Measurements from ENCODE around the gene NOC3L.
"Not testable (repeated sequence)": the region's sequence is repeated elsewhere in the genome, so short reads cannot be mapped to it uniquely, and the experiment has no call there.

The NOC3L gene

DNA sequence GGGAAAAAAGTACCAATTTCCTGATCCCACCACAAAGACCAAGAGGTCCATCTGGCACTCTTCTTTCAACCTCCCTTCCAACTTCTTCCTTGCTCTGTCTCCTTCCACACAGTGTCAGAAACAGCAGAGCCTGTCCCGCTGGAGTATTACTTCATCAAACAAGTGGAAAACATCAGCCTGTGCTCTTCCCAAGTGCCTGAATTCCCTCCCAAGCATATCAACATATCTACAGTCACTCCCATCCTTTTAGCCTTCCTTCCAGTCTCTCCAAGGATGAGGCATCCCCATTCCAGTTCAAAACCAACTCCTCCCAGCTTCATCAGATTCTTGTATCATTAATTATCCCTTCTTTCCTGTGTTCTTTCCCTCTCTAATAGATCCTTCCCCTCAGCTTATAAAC, 1.7 kb upstream of the NOC3L start:
- no peak for DNase-seq (ENCODE audit: low read depth in 1 of 2, low spot score in 1 of 2)

DNA sequence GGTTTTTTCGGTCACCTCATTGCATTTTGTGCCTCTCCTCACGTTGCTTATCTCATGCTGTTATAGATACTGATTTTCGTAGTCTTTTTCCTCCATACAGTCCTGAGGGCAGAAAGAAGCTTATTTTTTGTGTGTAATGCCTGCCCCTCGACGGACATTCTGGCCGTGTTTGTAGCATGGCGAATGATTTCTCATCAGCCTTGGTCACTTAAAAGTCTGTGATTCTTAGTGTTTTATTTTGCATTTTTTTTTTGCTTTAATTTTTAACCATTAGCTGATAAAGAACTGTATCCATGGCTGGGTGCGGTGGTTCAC, 469 bp upstream of the NOC3L start:
- no peak for DNase-seq (ENCODE audit: low read depth in 1 of 2, low spot score in 1 of 2)

DNA sequence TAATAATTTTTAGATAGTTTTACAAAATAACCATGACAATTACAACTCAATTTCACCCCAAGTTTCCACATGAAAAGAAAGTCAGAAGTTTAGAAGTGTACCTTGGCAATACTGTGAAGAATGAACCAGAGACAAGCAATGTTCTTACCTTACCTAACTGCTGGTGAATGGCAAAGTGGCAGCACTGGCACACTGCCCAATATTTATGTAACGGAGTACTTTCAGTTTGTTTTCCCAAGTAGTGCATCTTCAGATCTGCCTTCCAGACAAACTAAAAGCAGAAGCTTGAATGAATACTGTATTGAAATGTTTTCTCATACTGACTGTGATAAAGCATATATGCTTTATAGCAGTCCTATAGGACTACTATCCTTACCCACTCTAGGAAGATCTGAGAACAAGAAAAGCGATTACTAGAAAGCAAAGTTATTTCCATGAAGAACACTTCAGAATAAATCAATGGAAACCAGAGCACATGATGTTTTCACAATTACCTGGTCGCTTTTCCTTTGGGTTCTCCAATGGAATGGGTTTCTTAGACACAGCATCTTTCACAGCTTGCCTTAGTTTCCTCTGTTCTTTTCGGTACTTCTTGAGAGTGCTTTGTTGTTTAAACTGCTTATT, 1.5 kb downstream of the NOC3L start:
- no peak for DNase-seq (ENCODE audit: low read depth in 1 of 2, low spot score in 1 of 2)

DNA sequence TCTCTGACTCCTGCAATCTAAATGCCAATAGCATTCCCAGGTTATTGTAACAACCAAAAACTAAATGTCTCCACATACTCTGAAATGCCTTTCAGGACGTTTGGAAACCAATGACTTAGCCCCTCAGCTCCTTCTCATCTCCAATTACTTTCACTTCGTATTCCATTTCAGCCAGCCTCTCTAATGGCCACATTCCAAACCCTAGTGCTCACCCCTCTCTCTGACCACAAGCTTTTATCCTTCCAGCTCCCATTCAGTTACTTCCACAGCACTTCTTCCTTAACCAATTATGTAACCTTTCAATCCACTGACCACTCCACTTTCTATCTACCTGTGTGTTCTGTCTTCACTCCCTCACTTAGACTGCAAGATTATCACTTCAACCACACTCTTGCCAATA, 4.3 kb downstream of the NOC3L start:
- no peak for DNase-seq (ENCODE audit: low read depth in 1 of 2, low spot score in 1 of 2)

DNA sequence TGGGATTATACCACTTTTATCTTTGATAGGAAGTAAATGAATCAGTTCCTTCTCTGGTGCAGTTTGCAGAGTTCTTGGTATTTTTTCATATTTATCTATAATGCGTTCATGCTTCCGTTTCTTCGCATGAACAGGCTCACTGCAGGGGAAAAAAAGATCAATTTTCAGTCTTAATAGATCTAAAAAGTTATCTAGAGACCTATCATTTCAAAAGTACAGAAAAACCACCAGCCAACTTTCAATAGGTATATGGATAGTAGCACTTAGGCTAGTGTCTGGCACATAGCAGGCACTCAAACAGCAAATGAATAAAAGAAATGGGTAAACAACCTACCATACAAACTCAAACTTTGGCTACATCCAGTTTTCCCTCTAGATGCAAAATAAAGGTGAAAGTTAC, 5.5 kb downstream of the NOC3L start:
- DNase-seq (ENCODE audit: low read depth in 1 of 2, low spot score in 1 of 2) = no peak

DNA sequence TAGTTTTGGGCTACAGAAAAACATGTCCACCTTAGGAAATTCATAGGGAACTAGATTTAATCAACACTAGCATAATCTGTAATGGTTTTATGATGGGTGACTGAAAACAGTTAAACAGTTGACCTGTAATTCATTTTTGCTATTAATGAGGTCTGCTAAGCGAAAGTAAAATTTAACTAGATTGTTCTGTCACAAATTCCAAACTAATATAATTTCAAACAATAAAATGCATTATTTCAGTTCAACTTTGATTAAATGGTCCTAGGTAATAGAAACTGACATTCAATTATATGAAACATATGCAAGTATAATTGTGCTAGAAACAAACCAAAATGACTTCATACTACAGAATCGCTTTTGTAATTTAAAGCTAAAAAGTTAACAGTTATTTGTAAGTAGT, 6.9 kb downstream of the NOC3L start:
- DNase-seq (ENCODE audit: low read depth in 1 of 2, low spot score in 1 of 2) = no peak

DNA sequence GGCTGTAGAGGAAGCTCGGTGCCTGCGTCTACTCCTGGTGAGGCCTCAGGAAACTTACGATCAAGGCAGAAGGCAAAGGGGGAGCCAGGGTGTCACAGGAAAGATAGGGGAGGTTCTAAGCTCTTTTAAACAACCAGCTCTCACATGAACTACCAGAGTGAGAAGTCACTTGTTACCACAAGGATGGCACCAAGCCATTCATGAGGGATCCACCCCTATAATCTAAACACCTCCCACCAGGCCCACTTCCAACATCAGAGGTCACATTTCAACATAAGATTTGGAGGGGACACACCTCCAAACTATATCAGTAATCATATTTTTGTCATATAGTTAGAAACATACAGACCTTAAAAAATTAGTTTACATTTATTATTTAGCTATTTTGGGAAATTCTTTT, 9.4 kb downstream of the NOC3L start:
- no peak for DNase-seq (ENCODE audit: low read depth in 1 of 2, low spot score in 1 of 2)

DNA sequence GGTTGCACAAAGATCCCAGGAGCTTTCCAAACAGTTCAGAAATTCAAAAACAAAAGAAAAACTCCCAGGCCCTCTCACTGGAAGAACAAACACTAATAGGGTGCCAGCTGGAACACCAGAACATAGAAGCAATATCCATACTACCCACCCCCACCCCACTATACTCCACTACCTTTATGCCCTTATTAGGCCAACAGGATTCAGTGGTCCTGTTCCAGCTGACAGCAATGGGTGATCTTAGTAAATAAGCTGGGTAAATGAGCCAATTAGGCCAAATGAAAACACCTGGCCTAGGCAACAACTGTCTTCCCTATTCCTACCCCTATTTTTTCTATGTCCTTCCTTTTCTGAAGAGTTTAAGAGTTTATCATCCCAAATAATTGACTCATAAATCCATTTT, 11.7 kb downstream of the NOC3L start:
- DNase-seq (ENCODE audit: low read depth in 1 of 2, low spot score in 1 of 2) = no peak

DNA sequence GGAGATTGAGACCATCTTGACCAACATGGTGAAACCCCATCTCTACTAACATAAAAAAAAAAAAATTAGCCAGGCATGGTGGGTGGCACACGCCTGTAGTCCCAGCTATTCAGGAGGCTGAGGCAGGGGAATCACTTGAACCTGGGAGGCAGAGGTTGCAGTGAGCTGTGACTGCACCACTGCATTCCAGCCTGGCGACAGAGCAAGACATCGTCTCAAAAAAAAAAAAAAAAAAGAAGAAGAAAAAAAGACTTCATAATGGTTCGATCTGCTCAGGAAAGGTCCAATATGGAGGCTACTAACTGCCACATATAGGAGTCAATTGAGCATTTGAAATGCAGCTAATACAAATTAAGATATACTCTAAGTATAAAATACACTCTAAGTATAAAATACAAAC, 12.2 kb downstream of the NOC3L start:
- not testable (repeated sequence) for DNase-seq (ENCODE audit: low read depth in 1 of 2, low spot score in 1 of 2)

DNA sequence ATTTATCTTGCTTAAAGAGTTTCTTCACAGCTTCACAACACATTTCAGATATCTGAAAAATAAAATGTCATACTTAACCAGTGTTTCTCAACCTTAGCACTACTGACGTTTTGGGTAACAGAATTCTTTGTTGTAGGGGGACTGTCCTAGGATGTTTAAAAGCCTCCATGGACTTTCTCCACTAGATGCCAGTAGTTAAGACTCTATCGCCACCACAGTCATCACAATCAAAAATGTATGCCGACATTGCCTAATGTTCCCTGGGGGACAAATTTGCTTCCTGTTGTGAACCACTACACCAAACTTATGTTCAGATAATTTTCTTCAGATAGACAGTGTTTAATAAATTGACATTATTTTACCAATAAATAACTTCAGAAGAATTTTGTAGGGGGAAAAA, 13.4 kb downstream of the NOC3L start:
- DNase-seq (ENCODE audit: low read depth in 1 of 2, low spot score in 1 of 2) = no peak

DNA sequence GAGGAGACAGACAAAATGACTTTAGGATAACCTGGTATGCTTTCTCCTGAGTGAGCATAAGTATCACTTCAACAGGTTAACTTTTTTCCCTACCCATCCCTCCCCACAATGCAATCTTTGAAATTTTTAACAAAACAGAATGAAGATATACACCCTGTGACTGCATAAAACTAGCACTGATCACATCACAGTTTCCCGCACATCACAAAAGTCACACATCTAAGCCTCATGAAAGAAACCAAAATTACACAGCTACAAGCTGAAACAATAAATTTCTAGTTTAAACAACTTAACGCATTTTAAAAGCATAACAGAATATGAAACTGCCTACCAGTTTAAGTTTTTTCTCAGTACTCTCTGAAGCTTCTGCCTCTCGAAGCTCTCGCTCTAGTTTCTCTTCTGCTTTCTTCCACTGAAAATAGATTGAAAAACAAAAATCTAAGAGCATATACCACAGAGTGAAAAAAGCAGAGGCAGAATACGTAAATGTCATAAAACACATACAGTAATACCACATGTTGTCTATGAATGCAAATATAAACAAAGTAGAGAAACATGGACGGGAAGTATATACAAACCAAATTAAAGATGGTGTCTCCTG, 18.1 kb downstream of the NOC3L start:
- no peak for DNase-seq (ENCODE audit: low read depth in 1 of 2, low spot score in 1 of 2)

DNA sequence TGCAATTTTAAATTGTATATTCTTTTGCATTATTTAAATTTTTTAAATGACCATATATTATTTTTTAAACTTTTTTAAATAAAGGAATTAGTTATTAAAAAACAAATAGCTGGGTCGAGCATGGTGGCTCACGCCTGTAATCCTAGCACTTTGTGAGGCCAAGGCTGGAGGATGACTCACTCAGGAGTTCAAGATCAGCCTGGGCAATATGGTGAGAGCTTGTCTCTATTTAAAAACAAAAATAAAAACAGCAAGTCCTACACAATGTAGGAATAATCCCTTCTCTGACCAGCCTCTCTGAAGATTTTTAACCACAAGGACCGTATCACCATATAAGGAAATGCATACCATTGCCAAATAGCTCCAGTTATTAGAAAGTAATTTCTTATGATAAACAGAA, 19.6 kb downstream of the NOC3L start:
- DNase-seq (ENCODE audit: low read depth in 1 of 2, low spot score in 1 of 2) = no peak

DNA sequence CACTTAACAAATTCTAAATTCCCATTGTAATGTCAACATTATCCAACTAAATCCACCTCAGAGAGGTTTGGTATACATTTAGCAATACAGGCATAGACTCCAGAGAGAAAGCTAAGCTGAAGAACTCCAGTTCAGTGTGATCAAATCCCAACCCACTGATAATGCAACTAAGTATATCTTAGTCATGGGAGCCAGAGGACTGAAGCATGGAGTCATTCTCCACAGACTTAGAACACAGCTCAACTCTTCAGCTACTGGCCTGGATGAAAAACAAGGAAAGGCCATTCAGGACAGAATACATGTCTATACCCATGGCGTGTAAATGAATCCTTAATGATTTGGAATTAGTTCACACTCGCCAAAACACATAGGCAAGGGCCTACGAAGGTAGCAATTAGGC, 27.9 kb downstream of the NOC3L start:
- no peak for DNase-seq (ENCODE audit: low read depth in 1 of 2, low spot score in 1 of 2)

DNA sequence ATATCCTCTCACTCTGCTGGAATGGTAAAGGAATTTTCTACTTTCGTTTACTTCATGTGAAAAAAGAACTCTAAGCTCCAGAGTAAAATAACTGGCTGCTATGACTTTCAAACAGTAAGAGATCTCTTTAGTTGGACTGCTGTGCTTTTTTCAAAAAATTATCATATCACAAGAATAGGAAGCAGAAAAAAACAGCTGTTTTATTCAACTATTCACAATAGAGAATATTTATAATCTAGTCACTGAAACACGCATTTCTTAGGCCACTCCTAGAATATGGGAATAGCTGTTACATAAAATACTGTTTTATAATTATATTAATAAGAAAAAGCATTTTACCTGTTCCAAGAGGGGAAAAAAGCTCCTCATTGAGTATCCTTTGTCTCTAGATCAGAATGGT, 29.7 kb downstream of the NOC3L start:
- DNase-seq (ENCODE audit: low read depth in 1 of 2, low spot score in 1 of 2) = no peak

DNA sequence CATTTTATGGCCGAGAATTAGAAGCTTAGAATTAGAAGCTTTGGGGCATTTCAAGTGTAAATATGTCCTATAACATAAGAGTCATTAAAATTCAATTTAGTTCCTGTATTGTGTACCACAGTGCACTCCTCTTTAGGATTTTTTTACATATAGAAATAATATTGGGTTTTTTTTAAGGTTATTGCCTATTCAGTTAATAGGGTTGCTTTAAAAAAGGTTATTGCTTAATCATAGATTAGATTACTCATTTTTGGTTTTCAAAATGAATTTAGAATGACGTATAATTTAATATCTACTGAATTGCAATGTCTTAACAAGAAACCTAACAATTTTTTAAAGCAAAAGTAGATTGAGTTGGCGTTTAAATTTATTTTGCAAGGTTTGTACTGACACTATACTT, 34.1 kb downstream of the NOC3L start:
- no peak for DNase-seq (ENCODE audit: low read depth in 1 of 2, low spot score in 1 of 2)

DNA sequence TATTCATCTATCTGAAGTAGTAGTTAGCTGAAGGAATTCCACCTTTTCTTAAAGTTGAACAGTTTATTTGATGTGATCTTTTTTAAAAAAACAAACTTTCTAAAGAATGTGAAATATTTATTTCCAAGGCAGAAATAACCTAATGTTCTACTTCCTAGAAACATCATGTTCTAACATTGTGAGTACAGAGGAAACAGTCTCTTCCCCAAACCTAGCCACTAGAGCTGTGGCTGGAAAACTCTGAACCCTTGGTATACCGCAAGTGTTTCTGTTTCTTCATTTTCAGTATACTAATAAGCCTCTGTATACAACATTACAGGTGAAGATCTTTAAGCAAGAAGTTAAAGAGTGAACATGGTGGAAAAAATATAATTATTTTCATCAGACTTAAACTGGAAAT, 35.1 kb downstream of the NOC3L start:
- no peak for DNase-seq (ENCODE audit: low read depth in 1 of 2, low spot score in 1 of 2)

DNA sequence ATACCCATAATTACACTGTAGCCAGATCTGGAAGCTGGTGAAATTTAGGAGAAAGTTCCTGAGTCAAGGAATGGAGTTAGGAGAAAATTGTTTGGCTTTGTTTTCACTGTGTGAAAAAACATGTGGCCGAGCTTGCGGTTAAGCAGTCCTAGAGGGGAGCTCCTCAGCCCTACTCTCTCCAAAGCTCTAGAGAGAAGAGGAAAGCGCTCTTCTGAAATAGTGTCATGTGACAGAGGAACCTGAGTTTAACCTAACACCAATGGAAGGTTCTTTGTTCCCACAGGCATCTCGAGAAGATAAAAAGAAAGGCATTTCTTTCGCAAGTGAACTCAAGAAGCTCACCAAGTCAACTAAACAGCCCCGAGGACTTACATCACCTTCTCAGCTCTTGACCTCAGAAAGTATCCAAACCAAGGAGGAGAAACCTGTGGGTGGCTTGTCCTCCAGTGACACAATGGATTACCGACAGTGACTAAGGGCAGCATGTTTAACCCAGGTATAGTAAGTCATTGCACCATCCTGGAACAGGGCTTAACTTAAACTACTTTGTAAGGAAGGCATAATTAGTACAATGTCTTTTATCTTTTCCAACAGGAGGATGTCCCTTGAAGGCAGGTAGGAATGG, 38.0 kb downstream of the NOC3L start:
- no peak for DNase-seq (ENCODE audit: low read depth in 1 of 2, low spot score in 1 of 2)

DNA sequence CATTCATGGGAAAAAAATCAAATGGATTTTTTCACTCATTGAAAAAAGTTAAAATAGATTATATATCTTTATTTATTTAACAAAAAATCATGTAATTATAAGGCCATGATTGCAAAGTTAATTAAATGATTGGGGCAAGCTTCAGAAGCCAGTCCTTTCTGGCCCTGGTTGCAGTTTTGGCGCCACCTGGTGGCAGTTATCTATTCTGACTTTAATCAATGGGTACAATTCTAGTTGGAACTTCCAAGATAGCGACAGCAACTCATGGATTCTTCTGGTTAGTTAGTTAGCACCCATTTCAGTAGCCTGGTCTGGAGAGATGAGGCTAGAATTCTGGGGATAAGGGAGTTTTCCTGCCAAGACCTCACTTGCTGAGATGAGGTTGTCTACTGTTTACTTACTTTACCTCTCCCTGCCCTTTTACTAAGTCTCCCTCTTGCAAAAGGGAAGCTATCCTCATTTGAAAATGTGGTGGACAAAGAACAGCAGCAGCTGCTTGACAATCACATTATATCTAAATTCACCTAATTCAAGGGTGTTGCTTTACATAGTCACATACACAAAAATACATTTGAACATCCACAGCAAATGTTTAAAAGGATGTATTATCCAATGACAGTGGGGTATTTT, 42.3 kb downstream of the NOC3L start:
- peak; percentile 31 to 34 for DNase-seq (ENCODE audit: low read depth in 1 of 2, low spot score in 1 of 2)

DNA sequence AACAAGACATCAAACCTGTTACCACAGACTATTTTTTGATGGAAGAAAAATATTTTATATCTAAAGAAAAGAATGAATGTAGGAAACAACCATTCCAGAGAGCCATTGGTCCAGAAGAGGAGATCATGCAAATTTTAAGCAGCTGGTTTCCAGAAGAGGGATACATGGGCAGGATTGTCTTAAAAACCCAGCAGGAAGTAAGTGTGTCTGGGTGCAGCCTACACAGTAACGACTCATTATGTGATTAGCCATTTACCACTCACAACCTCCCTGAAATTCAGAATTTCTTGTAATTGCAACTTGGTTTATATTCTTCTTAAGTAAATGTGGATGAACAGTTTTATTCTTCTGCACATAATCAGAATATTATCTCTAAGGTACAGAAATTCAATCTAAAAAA, 46.2 kb downstream of the NOC3L start:
- no peak for DNase-seq (ENCODE audit: low read depth in 1 of 2, low spot score in 1 of 2)

DNA sequence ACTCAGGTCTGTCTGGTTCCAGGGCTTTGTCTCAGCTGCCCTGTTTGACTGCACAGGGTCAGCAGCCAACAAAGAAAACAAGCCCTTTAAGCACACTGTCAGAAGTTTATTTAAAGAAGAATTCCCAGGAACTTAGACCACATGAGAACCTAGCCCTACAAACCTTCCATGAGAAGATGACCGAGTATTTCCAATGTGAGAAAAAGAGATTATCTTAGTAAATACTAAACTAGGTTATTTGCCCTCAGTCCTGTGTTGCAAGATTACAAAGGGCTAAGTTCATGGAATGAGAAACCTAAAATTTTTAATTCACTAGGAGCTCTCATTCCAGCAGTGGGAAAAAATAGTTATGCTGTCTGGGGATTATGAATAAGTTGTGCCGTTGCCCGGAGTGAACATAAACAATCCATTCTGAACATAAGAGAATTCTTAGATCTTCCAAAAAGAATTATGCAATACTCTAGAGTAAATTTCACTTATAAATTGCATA, 46.7 kb downstream of the NOC3L start:
- DNase-seq (ENCODE audit: low read depth in 1 of 2, low spot score in 1 of 2) = no peak

DNA sequence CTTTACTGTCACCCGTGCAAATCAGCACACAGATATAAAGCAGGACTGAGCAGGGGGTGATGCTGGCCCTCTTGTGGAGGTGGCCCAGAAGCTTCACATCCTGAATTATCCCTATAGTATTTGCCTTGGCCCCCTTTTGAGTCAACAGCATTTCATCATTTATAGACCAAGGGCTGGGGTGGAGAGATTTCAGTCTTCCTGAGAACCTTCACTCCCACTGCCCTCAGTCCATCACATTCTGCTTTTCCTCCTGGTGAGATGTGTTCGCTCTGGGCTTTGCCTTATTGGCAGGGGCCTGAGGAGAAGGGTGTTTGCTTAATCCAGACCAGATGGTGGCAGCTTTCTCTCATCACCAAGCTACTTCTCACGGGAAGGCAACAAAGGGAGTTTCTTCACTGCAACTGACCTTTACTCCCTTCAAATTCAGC, 47.7 kb downstream of the NOC3L start:
- no peak for DNase-seq (ENCODE audit: low read depth in 1 of 2, low spot score in 1 of 2)

DNA sequence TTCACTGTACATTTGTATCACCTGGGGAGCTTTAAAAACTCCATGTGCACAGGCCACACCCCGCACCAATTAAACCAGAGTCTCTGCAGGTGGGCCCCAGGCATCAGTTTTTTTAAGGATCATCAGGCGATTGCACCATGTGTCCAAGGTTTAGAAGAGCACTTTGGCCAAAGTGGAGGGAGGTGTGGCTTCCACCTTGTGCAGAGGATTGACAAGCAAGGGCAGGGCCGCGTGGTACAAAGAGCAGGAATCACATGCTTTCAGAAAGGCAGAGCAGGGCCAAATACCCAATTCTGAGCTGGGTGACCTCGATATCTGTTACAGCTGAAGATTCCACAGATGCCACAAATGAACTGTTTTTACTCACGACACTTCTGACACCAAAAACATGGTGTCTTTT, 52.4 kb downstream of the NOC3L start:
- no peak for DNase-seq (ENCODE audit: low read depth in 1 of 2, low spot score in 1 of 2)

DNA sequence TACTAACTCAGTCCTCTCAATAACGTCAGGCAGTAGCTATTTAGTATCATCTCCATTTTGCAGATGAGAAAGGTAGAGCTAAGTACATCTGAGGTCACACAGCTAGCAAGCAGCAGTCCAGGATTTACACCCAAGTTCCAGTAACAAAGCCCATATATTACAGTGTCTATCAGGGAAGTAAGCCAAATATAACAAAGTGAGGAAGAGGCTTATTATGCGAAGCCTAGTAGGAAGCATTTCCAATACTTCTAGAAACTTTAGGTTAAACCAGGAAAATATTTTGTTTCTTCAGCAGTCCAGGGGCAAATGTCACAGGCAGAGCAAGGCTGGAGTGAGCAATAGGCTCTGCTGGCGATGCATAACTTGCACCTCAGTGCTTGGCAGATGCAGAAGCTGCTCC, 53.9 kb downstream of the NOC3L start:
- no peak for DNase-seq (ENCODE audit: low read depth in 1 of 2, low spot score in 1 of 2)

Measured in activated T-helper 1 cell treated with anti-CD3 and anti-CD28 coated beads, Interleukin-2, amount 50 U/mL, for 16 hours (primary cell).